Gastroesophageal sphincter (tissue), 4 donors: ENCODE data around the gene ZNF77. TPM values are rescaled to one million over a fixed set of nuclear protein-coding genes. Genes with fewer than 3 reads are reported as not detected.

ENCODE experiments used
- ATAC-seq: fragments of 150-250 bp; one replicate; pipeline ENCODE4 v1.9.1; 2016; ENCODE audit warnings: mild to moderate bottlenecking, moderate library complexity
- H3K27ac ChIP-seq, 4 donors: fragments of 200-600 bp; sonication (generic) in 3 of 4; 1 replicate in 3 of 4; 2 replicates in 1 of 4; pipeline ENCODE4 v1.5.1; 2016 to 2019
- H3K27me3 ChIP-seq: fragments of 200-600 bp; sonication (generic); one replicate; pipeline ENCODE4 v1.5.1; 2019
- H3K36me3 ChIP-seq, 2 donors: fragments of 200-600 bp; sonication (generic); one replicate each; pipeline ENCODE4 v1.5.1; 2019; ENCODE audit warnings: control low read depth in 1 of 2
- H3K4me1 ChIP-seq, 3 donors: fragments of 200-600 bp; sonication (generic); 1 replicate in 2 of 3; 2 replicates in 1 of 3; pipeline ENCODE4 v1.5.1; 2016 to 2019; ENCODE audit warnings: control low read depth in 2 of 3
- H3K4me3 ChIP-seq, 2 donors: fragments of 200-600 bp; sonication (generic); one replicate each; pipeline ENCODE4 v1.5.1; 2019; ENCODE audit warnings: mild to moderate bottlenecking in 1 of 2, moderate library complexity in 1 of 2
- H3K9me3 ChIP-seq, 3 donors: fragments of 200-600 bp; sonication (generic); one replicate each; pipeline ENCODE4 v1.5.1; 2017 to 2019; ENCODE audit warnings: control low read depth in 2 of 3
- EP300 ChIP-seq: sonication (generic); formaldehyde crosslinking; IDR thresholded peaks from one replicate; pipeline ENCODE4 v1.6.1; 2017; ENCODE audit warnings: antibody characterized with exemption, mild to moderate bottlenecking
- POLR2A ChIP-seq, 2 donors: fragments of 450-650 bp; IDR thresholded peaks; one replicate each; pipeline ENCODE4 v1.6.1; 2017; ENCODE audit warnings: antibody characterized with exemption in 2 of 2, mild to moderate bottlenecking in 2 of 2, moderate library complexity in 1 of 2
- POLR2AphosphoS5 ChIP-seq: sonication (generic); formaldehyde crosslinking; IDR thresholded peaks from one replicate; pipeline ENCODE4 v1.6.1; 2017; ENCODE audit warnings: antibody characterized with exemption
- WGBS, 2 donors: methylation state at CpG; one replicate each; pipeline ENCODE4 v1.1.5; 2018; ENCODE audit warnings: low coverage in 1 of 2; 5-methylcytosine and 5-hydroxymethylcytosine counted together
- total RNA-seq, 4 donors: library from RNA; depleted of rRNA; stranded (reverse); fragments of >200 nt; gene quantifications; one replicate each; pipeline ENCODE4 v1.1.0, GENCODE V29; 2016
- TF ChIP-seq, protein P1 (sequence below), 4 experiments: fragments of 200-600 bp in 2 of 4; fragments of 450-650 bp in 2 of 4; sonication (generic) in 1 of 4; IDR thresholded peaks; one replicate each; pipeline ENCODE4 v1.5.1; 2017 to 2019; ENCODE audit warnings: antibody characterized with exemption in 4 of 4, mild to moderate bottlenecking in 2 of 4, moderate library complexity in 2 of 4

The ZNF77 gene
- total RNA-seq, 4 donors from 2014 or later: 2.2 to 6.8 (median 3.4) TPM

DNA sequence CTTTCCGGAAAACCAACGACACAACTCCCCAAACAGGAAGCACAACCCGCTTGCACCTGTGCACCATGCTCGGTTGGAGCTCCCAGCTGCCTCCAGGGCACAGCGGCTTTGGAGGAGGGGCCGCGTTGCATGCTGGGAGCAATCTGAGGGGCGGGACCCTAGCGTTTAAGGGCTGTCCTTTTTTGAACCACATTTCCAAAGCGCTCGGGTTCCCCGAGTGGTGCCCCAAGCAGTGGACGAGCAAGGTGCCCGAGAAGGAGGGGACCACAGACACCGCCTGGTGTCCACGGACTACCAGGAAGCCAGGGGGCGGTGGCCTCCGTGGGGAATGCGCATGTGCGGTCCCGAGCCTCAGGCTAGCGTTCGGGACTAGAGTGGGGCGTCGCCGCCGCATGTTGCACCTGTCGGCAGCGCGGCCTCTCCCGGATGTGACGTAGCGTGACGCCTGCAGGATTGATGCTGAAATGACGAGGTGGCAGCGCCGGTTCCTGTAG lies 56.0 kb downstream of the ZNF77 start:
- H3K4me1 ChIP-seq: peaks cover 0 to 5% (median 0%) of the 10 kb centered on the region in 3 donors
- H3K36me3 ChIP-seq: no peaks in the 10 kb centered on the region
- H3K4me3 ChIP-seq: peak overlapping the region in 1 of 2 donors; percentile 40
- peak overlapping the region in 1 of 4 donors; percentile 66 for H3K27ac ChIP-seq
- WGBS, 2 donors: 64 to 82% methylated on average over 10 to 20 of the region's 37 CpGs
- peaks cover 14% of the 10 kb centered on the region for H3K27me3 ChIP-seq
- no peak for TF ChIP-seq POLR2A (IDR thresholded peaks at IDR 0.05)
- TF ChIP-seq, protein P1, sequence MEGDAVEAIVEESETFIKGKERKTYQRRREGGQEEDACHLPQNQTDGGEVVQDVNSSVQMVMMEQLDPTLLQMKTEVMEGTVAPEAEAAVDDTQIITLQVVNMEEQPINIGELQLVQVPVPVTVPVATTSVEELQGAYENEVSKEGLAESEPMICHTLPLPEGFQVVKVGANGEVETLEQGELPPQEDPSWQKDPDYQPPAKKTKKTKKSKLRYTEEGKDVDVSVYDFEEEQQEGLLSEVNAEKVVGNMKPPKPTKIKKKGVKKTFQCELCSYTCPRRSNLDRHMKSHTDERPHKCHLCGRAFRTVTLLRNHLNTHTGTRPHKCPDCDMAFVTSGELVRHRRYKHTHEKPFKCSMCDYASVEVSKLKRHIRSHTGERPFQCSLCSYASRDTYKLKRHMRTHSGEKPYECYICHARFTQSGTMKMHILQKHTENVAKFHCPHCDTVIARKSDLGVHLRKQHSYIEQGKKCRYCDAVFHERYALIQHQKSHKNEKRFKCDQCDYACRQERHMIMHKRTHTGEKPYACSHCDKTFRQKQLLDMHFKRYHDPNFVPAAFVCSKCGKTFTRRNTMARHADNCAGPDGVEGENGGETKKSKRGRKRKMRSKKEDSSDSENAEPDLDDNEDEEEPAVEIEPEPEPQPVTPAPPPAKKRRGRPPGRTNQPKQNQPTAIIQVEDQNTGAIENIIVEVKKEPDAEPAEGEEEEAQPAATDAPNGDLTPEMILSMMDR (IDR thresholded peaks at IDR 0.05): peak in 1 of 4 experiments; percentile 25
- H3K9me3 ChIP-seq: no peaks in the 10 kb centered on the region
- ATAC-seq: no peak

DNA sequence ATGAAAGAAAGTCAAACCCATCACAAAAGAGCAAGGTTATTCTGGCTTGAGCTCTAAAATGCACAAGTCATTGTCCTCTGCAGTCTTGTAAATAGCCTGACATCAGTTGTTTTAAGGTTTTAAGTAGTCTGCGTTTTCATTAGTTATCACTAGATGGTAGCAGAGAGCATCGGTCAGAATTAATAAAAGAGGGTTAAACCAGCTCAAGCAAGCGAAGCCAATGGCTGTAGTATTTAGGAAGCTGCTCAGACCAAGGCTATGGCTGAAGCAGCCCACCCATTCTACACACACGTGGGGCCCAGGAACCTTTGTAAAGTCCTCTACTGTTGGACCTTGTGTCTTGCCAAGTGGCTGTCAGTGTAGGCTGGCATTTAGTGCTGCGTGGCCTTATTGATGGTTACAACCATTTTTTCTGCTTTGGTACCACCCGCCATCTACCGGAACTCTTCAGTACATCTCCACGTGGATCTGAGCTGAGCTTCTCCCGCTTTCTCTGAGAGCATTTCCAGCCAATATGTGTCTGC lies 57.3 kb downstream of the ZNF77 start:
- no peaks in the 10 kb centered on the region for H3K9me3 ChIP-seq
- WGBS, 2 donors: 22 to 23% methylated on average over 8 to 9 of the region's 9 CpGs
- peak overlapping the region in 1 of 4 donors; percentile 41 for H3K27ac ChIP-seq
- no peak overlapping the region for H3K4me3 ChIP-seq
- no peaks in the 10 kb centered on the region for H3K36me3 ChIP-seq
- H3K27me3 ChIP-seq: peaks cover 6% of the 10 kb centered on the region
- peak; percentile 70 for ATAC-seq
- TF ChIP-seq, protein P1 (IDR thresholded peaks at IDR 0.05): peak; percentile 52 to 78 (median 61)
- TF ChIP-seq POLR2A (IDR thresholded peaks at IDR 0.05): no peak
- peaks cover 0 to 5% (median 0%) of the 10 kb centered on the region in 3 donors for H3K4me1 ChIP-seq

DNA sequence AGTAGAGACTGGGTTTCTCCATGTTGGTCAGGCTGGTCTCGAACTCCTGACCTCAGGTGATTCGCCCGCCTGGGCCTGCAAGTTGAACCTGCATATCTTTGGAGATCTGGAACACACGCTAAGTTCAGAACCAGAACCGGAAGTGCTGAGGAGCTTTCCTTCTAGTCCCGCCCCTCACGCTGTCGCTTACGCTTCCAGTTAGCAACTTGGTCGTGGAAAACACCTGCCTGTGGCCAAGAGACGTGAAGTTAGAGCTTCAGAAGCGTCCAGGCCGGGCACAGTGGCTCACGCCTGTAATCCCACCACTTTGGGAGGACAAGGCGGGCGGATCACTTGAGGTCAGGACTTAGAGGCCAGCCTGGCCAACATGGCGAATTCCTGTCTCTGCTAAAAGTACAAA lies 59.0 kb downstream of the ZNF77 start:
- no peaks in the 10 kb centered on the region for H3K36me3 ChIP-seq
- H3K4me3 ChIP-seq: no peak overlapping the region
- TF ChIP-seq EP300 (no peak), POLR2AphosphoS5 (no peak)
- TF ChIP-seq, protein P1 (IDR thresholded peaks at IDR 0.05): no peak
- no peaks in the 10 kb centered on the region for H3K9me3 ChIP-seq
- 87 to 97% methylated on average over 3 to 5 of the region's 17 CpGs for WGBS, 2 donors
- no peaks in the 10 kb centered on the region for H3K27me3 ChIP-seq
- peaks cover 0 to 5% (median 0%) of the 10 kb centered on the region in 3 donors for H3K4me1 ChIP-seq
- no peak overlapping the region for H3K27ac ChIP-seq
- ATAC-seq: no peak

DNA sequence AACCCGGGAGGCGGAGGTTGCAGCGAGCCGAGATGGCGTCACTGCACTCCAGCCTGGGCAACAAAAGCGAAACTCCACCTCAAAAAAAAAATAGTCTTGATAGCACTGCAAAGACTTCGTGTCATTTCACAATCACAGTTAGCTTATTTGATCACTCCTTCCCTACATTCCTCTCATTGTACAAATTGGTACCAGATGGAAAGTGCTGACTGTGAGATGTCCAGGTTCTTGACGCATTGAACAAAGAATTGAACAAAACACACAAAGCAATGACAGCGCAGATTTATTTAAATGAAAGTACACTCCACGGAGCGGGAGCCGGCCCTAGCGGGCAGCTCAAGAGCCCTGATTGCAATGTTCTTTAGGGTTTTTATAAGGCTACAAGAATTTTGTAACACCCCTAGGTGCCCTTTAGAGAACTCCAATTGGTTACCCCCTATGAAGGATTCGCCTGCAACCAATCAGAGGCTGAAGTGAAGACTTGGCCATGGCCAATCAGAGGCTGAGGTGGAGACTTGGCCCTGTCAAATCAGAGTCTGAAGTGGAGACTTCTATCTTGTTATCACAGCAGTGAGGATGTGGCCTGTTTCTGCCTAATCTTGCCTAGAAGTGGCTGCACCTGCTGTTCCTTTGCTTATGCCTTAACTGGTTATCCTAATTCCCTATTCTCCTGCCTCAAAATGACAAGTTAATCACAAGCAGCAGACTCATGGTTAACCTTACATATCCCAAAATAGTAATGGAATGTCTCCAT lies 60.9 kb downstream of the ZNF77 start:
- ATAC-seq: no peak
- 91% methylated on average over 6 to 13 of the region's 14 CpGs for WGBS, 2 donors
- H3K36me3 ChIP-seq: no peaks in the 10 kb centered on the region
- no peaks in the 10 kb centered on the region for H3K27me3 ChIP-seq
- TF ChIP-seq EP300 (no peak), POLR2AphosphoS5 (no peak), POLR2A (IDR thresholded peaks at IDR 0.05) (no peak)
- TF ChIP-seq, protein P1 (IDR thresholded peaks at IDR 0.05): no peak
- H3K9me3 ChIP-seq: peaks cover 0 to 6% (median 0%) of the 10 kb centered on the region in 3 donors
- H3K27ac ChIP-seq: no peak overlapping the region
- peaks cover 0 to 5% (median 0%) of the 10 kb centered on the region in 3 donors for H3K4me1 ChIP-seq
- H3K4me3 ChIP-seq: no peak overlapping the region

Other genes starting within 250 kb of the ZNF77 start
- gene GNG7, start 242.3 kb downstream of the ZNF77 start, total RNA-seq: 10 to 100 TPM in 2 of 4 donors, 1 to 10 TPM in 2; 4.7 to 15.6 (median 9.2) TPM
- 10 to 100 TPM in 3 of 4 donors, 1 to 10 TPM in 1; 4.7 to 25.8 (median 11.7) TPM for gene DIRAS1, start 223.6 kb downstream of the ZNF77 start, total RNA-seq
- 10 to 100 TPM; 26.3 to 42.7 (median 30.7) TPM for gene SLC39A3, start 205.0 kb downstream of the ZNF77 start, total RNA-seq
- gene SGTA, start 161.7 kb downstream of the ZNF77 start, total RNA-seq: 10 to 100 TPM; 45.3 to 65.5 (median 47.2) TPM
- 10 to 100 TPM; 26.9 to 58.4 (median 38.7) TPM for gene THOP1, start 159.5 kb downstream of the ZNF77 start, total RNA-seq
- gene ZNF554, start 125.1 kb downstream of the ZNF77 start, total RNA-seq: 1 to 10 TPM; 3.5 to 7.8 (median 5.5) TPM
- 10 to 100 TPM in 1 of 4 donors, 1 to 10 TPM in 3; 4.2 to 10.9 (median 7.6) TPM for gene ZNF555, start 103.5 kb downstream of the ZNF77 start, total RNA-seq
- gene ZNF556, start 77.6 kb downstream of the ZNF77 start, total RNA-seq: under 1 TPM in 3 of 4 donors, not detected in 1; 0.27 to 0.47 (median 0.27) TPM
- gene ZNF57, start 44.0 kb downstream of the ZNF77 start, total RNA-seq: 1 to 10 TPM; 1.3 to 3.8 (median 2.8) TPM
- under 1 TPM in 3 of 4 donors, not detected in 1; 0.19 to 0.64 (median 0.40) TPM for gene TLE6, start 32.6 kb upstream of the ZNF77 start, total RNA-seq
- 10 to 100 TPM; 27.1 to 46.1 (median 34.4) TPM for gene TLE2, start 84.3 kb upstream of the ZNF77 start, total RNA-seq
- gene TLE5, start 117.5 kb upstream of the ZNF77 start, total RNA-seq: 100 to 1,000 TPM; 502 to 905 (median 558) TPM
- 100 to 1,000 TPM in 1 of 4 donors, 10 to 100 TPM in 3; 68.4 to 154 (median 83.4) TPM for gene GNA11, start 149.4 kb upstream of the ZNF77 start, total RNA-seq
- 1 to 10 TPM; 1.2 to 9.3 (median 5.7) TPM for gene GNA15, start 191.1 kb upstream of the ZNF77 start, total RNA-seq
- 1 to 10 TPM in 2 of 4 donors, under 1 TPM in 2; 0.20 to 1.9 (median 1.1) TPM for gene S1PR4, start 233.8 kb upstream of the ZNF77 start, total RNA-seq
- 10 to 100 TPM; 18.0 to 42.3 (median 29.2) TPM for gene NCLN, start 241.0 kb upstream of the ZNF77 start, total RNA-seq